HL-60 (cell line): ENCODE data around the gene RAD9B.

Experiments
- GABPA ChIP-seq: IDR thresholded peaks from 2 replicates; pipeline ENCODE4 v1.6.1; 2012; ENCODE audit warnings: low read depth
- POLR2AphosphoS5 ChIP-seq: IDR thresholded peaks from 2 replicates; pipeline ENCODE4 v1.6.1; 2012; ENCODE audit warnings: low read depth
- TF ChIP-seq, protein P1 (sequence below): IDR thresholded peaks from 2 replicates; pipeline ENCODE4 v1.6.1; 2012; ENCODE audit warnings: low read depth; ENCODE audit not compliant: insufficient replicate concordance
- TF ChIP-seq, protein P2 (sequence below): IDR thresholded peaks from one replicate; pipeline ENCODE4 v1.5.1; 2011; ENCODE audit warnings: low read length, control low read depth, inconsistent platforms; ENCODE audit not compliant: insufficient read depth

DNA sequence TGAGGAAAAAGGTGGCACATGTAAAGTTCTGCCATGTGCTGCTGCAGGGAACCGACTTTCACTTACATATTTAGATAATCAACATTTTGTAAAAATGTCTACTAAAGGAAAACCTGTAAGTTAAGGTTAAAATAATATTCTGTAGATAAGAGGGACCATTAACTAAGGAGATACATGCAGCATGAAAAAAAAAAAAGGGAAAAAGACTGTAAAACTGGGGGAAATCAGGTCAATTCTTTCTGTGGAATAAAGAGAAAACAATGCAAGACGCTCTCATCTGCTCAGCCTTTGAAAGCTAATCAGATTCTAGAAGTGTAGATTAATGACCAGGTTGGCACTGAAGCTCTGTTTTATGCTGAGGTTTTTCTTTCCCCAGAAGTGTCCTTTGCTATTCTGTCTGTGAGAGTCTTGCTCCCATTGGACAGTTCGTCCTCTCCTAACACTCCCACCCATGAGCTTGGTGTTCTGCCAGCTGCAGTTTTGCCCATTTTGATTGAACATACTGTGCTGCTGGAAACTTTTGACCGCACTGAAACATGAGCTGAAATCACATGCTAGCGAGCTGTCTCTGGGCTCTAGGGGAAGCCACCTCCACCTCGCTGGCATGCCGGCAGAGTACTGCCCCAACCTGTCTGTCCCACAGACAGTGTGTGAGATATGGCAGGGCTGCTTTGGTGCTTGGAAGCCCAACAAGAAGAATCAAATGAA lies 41.3 kb downstream of the RAD9B start:
- TF ChIP-seq, protein P1, sequence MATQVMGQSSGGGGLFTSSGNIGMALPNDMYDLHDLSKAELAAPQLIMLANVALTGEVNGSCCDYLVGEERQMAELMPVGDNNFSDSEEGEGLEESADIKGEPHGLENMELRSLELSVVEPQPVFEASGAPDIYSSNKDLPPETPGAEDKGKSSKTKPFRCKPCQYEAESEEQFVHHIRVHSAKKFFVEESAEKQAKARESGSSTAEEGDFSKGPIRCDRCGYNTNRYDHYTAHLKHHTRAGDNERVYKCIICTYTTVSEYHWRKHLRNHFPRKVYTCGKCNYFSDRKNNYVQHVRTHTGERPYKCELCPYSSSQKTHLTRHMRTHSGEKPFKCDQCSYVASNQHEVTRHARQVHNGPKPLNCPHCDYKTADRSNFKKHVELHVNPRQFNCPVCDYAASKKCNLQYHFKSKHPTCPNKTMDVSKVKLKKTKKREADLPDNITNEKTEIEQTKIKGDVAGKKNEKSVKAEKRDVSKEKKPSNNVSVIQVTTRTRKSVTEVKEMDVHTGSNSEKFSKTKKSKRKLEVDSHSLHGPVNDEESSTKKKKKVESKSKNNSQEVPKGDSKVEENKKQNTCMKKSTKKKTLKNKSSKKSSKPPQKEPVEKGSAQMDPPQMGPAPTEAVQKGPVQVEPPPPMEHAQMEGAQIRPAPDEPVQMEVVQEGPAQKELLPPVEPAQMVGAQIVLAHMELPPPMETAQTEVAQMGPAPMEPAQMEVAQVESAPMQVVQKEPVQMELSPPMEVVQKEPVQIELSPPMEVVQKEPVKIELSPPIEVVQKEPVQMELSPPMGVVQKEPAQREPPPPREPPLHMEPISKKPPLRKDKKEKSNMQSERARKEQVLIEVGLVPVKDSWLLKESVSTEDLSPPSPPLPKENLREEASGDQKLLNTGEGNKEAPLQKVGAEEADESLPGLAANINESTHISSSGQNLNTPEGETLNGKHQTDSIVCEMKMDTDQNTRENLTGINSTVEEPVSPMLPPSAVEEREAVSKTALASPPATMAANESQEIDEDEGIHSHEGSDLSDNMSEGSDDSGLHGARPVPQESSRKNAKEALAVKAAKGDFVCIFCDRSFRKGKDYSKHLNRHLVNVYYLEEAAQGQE, result no peak
- TF ChIP-seq GABPA (no peak), POLR2AphosphoS5 (no peak)
- TF ChIP-seq, protein P2, sequence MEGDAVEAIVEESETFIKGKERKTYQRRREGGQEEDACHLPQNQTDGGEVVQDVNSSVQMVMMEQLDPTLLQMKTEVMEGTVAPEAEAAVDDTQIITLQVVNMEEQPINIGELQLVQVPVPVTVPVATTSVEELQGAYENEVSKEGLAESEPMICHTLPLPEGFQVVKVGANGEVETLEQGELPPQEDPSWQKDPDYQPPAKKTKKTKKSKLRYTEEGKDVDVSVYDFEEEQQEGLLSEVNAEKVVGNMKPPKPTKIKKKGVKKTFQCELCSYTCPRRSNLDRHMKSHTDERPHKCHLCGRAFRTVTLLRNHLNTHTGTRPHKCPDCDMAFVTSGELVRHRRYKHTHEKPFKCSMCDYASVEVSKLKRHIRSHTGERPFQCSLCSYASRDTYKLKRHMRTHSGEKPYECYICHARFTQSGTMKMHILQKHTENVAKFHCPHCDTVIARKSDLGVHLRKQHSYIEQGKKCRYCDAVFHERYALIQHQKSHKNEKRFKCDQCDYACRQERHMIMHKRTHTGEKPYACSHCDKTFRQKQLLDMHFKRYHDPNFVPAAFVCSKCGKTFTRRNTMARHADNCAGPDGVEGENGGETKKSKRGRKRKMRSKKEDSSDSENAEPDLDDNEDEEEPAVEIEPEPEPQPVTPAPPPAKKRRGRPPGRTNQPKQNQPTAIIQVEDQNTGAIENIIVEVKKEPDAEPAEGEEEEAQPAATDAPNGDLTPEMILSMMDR, result no peak
